IPS-NIHi7 (cell line): Measurements from ENCODE around the gene CNTNAP2.
"Not testable (repeated sequence)": the region's sequence is repeated elsewhere in the genome, so short reads cannot be mapped to it uniquely, and the experiment has no call there.

Source experiments
- DNase-seq: peaks from one replicate; pipeline ENCODE4 v3.0.0; 2012; ENCODE audit warnings: mixed read lengths; ENCODE audit errors: extremely low spot score

Gene CNTNAP2

DNA sequence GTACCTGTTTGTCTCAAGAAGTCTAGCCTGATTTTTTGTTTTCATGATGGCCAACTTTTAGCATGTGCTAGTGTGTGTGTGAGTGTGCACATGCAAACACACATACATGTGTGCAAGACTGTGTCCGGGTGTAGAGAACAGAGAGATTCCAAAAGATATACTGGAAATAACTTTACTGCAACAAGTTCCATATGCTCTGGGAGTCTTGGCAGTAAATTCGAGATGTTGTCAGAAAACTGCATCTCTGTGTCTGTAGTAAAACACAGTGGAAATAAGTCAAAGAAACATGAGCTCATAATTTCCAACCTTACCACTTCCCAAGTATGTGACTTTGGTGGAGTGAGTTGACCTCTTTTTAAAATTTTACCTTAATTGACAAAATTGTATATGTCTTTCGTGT is 1523.2 kb downstream of the CNTNAP2 start:
- DNase-seq: no peak

DNA sequence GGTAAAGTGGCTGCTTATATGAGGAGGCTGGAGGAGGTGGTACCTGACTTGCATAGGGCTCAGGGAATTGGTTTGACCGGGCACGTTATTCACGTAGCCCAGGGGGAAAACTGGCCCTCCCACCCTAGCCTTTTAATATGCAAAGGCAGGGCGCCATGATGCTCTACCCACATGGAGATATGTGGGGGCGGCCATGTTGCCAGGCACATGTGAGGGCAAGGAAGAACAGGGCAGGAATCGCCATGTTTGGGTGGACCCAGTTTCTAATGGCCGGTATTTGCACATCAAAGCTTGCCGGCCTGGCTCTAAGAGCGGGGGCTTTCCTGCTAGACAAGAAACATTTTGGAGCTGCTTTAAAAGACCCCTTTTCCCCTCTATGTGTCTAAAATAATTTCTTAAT is 1524.2 kb downstream of the CNTNAP2 start:
- no peak for DNase-seq

DNA sequence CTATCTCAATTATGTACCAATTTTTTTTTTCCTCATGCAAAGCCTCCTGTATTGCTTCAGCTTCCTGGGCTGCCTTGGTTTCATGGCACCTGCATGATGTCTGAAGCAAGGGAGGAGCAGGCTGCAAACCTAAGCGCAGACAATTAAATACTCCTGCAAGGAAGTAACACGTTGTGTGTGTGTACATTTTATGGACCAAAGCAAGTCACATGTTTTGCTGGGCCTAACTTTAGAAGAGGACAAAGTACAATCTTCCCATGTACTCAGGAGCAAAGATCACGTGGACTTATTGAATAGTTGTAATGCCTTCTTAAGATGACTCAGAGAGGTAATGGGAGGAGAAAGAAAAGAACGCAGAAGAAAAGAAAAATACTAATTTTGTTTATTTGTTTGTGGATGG is 1530.0 kb downstream of the CNTNAP2 start:
- DNase-seq: no peak

DNA sequence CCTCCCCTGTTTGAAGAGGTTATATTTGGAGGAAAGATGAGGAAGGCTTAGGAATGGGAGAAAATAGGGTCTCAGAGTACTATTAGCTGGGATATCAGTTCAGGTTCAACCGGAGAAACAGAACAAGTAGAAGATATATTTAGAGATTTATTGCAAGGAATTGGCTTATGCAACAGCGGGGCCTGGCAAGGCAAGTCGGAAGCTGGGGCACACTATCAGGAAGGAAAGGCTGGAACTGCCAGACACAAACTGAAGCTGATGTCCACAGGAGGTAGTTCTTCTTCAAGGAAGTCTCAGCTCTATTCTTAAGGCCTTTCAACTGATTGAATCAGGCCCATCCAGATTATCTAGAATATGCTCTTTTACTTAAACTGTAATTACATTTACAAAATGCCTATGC is 1534.4 kb downstream of the CNTNAP2 start:
- DNase-seq: no peak

DNA sequence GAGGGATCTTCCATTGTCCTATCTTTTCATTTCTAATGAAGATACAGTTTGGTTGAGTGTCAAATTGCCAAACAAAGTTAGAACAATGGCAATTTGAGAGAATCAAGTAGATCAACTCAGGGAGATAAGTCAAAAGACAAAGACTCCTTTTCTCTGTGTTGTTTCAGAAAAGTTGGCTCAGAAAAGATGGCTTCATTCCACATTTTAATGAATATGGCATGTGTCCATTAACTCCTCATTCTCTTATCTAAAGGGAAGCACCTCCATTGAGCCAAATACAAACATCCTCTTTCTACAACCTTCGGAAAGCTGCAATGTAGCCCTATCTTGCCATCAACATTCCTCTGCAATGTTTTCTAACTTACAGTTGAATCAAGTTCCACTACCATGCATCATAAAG is 1535.0 kb downstream of the CNTNAP2 start:
- DNase-seq: no peak

DNA sequence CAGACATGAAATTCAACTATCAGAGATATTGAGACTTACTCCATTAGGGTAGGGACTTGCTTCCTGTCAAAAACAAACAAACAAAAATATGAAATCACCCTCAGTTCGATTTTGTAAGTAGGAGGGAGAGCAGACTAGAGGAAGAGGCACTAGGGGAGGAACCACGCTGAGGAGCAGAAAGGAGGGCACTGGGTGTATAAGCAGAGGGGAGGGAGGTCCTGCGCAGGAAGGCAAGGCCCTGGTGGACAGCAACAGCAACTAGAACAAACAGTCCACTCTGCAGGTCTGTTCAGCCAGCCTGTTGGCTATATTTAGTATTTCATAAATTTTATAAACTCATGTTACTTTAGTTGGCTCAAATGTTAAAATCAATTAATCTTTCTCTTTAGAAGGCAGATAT is 1536.9 kb downstream of the CNTNAP2 start:
- DNase-seq: no peak

DNA sequence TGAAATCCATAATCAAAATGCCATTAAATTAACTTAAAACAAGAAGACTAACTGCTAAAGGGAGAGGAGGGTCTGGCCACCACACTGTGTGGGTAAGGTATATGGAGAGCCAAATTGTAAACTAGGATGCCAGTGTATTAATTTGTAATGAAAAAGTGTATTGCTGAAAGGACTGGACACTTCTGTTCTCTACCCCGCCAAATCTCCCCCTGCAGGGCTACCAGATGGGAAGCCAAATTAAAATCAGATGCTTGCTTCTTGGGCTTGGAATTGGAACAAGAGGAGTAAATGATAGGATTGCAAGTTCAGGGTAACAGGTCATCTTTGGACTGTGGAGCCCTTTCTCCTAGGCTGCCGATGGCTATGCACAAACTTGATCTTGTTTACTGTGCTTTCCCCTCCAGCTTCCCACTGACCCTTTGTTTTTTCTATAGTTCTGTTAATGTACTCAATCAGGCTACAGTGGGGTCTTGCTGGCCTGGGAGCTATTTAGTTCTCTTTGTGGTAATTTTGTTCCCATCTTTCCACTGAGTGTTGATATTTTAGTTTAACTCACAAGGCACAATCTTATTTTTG is 1541.9 kb downstream of the CNTNAP2 start:
- DNase-seq: no peak

DNA sequence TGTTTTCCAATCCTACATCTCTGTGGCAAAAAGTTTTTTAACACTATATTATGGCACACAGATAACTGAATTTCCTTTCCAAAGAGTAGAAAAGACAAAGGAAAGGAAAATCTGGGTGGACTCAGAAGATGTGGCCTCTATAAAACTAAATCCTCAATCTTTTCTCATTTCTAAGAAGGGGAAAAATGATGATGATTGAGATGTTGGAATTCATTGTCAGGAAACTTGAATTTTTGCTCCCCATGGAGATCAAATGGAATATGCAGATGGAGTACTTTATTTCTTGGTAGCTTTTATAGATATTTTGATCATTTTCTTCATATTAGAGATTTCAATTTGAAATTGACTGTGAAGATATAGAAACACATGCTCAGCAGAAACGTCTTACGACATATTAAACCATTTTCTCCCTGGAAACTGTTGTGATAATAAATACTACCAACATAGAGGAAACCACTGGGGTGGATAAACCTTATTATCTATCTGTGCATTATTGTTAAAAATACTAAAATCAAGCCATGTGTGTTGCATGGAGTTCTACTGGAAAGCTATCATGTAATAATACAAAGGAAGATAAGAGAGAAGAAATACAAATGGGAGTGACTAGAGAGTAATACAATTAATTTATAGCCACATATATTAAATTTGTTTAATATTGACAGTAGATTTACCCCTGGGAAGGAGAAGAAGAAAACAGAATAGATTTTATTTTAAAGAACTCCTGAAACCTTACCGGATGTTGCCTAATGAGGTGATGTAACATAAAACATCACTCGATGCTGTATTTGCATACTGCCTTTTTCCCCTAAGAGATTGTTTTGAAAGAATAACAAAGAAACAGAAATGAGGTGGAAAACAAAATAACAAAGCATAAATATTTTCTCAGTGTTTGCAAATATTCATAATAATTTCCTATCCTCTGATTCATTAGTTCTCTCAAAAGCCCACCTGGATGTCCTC is 1542.7 kb downstream of the CNTNAP2 start:
- DNase-seq: no peak

DNA sequence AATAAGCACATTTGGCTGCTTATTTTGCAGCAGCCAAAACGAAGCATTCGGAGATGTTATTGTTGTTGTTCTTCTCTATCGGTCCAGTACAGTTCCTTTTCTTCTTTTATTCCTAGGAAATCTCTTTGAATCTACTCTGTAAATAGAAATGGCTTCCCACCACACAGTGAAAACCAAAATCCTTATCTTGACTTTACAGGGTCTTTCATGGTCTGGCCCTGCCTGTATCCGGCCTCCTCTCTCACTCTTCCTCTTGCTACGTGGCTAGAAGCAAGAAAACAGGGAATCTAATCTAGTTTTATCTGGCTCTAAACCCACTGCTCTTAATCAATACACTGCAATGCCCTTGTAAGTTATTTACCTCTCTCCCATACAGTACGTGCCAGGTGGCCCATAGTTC is 1547.9 kb downstream of the CNTNAP2 start:
- no peak for DNase-seq

DNA sequence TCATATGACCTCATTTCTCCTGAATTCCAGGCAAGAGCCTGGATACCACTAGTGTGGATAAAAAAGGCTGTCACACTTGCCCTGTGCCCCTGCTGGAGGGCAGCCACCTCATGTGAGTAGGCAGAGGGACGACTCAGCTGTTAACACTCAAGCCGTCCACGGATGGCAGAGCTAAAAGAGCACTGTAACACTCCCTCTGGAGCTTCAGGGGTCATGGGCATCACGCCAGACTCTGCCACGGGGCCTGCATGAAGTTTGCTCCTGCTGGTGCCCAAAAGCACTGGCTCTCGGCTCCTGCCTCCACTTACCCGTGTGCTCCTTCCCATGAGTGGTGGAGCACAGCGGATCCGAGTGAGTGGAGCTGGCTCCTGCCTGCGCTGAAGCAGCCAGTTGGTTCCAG is 1554.2 kb downstream of the CNTNAP2 start:
- no peak for DNase-seq

DNA sequence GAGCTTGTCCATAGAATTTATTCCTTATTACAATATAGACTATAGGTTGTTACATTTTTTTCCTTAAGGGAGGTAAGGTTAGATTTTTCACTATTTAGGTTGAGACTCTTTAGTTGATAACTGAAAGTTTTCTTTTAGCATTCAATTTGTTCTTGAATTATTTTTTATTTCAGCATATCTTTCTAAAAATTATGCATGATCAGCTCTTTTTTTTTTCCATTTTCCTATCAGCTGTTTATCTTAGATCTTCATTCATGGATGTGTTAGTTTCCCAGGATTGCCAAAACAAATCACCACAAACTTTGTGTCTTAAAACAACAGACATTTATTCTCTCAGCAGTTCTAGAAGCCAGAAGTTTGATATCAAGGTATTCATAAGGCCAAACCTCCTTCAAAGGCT is 1558.1 kb downstream of the CNTNAP2 start:
- no peak for DNase-seq

DNA sequence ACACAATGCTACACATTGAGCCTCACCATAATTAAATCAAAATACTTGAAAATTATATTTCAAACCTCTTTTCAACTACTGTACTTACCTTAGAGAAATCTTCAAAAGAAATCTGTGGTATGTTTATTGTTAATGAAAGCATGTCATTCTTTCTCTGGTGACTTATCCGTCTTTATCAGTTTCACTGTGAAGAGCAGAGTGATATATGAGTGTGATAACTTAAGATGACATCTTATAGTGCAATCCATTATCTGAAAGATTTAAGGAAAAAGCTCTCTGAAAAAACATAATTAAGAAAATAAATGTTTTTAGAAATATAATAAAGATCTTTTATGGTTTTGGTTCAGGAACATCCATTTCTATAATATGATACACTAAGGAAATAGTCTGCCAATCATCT is 1562.3 kb downstream of the CNTNAP2 start:
- no peak for DNase-seq

DNA sequence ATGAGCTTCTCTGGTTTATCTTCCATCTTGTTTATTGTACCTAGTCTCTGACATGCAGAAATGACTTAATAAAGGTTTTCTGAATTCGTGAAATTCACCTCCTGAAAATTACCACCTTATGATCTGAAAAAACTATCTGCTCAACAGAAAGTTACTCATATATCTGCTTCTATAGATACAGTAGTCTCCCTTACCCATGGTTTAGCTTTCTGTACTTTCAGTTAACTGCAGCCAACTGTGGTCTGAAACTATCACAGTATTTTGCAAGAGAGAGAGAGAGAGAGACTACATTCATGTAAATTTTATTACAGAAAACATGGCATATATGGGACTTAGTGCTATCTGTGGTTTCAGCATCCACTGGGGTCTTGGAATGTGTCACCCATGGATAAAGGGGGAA is 1564.9 kb downstream of the CNTNAP2 start:
- no peak for DNase-seq

DNA sequence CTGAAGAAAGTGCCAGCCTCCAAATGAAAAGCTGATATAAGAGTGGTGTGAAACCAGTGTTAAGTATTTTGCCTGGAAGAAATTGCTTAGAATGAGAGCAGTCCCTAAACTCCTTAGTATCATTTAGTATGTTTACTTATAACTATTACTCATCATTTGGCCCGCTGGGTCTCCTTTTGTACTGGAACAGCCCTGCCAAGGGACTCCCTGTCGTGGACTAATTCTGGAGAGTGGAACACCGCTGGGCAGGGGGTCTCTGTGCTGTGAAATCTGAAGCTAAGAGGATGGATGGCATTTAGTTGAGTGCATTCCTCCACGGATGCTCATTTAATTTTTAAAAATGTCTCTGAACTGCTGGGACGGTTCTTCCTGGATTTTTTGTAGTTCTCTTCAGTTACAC is 1584.1 kb downstream of the CNTNAP2 start:
- DNase-seq: no peak

DNA sequence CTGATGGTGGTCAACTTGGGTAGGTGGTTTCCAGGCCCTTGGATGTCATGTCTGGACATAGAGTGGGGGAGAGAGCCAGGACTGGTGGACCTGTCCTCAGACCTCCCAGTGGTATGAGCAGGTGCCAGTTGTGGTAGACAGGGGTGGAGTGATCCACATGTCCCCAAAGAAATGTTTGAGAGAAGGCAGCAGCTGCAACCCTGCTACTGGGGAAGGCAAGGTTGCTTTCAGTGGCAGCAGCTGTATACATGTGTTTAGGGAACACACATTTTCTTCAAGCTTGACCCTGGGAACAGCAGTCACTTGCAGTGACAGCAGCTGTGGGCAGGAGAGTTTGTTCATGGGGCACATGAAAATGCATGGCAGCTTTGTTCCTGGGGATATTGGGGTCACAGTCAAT is 1591.3 kb downstream of the CNTNAP2 start:
- no peak for DNase-seq

DNA sequence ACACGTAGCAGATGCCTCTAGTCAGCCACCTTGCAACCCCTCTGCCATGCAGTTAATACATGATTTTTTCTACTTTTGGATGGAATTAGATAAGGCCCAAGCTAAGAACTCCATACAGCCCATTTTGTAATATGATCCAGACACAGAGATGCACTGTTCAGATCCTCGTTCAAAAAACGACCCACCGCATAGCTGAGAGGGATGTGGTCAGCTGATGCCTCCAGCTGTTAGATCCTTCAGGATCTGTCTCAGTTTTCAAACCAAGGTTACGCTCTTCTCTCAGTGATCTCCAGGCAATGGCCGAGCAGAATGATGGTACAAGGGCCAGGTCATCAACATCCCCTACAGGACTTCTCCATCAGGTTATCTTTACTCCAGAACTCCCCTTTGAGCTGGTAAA is 1592.3 kb downstream of the CNTNAP2 start:
- no peak for DNase-seq

DNA sequence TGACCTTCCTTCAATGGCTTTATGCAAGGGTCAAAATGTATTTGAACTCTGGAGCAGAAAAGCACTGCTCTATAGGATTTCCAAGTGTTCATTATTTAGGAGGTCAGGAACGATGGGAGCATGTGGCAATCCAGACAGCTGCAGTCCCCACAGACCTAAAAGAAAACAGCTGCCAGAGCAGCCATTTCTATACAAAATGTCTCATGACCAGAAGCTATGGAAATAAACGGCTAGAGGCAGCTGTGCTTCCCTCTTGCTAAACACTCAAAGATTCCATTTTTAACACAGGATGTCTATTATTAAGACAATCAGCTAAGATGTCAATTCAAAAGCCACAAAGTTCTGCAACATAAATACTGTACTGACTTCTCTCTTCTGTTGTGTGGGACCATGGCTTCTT is 1594.8 kb downstream of the CNTNAP2 start:
- DNase-seq: no peak

DNA sequence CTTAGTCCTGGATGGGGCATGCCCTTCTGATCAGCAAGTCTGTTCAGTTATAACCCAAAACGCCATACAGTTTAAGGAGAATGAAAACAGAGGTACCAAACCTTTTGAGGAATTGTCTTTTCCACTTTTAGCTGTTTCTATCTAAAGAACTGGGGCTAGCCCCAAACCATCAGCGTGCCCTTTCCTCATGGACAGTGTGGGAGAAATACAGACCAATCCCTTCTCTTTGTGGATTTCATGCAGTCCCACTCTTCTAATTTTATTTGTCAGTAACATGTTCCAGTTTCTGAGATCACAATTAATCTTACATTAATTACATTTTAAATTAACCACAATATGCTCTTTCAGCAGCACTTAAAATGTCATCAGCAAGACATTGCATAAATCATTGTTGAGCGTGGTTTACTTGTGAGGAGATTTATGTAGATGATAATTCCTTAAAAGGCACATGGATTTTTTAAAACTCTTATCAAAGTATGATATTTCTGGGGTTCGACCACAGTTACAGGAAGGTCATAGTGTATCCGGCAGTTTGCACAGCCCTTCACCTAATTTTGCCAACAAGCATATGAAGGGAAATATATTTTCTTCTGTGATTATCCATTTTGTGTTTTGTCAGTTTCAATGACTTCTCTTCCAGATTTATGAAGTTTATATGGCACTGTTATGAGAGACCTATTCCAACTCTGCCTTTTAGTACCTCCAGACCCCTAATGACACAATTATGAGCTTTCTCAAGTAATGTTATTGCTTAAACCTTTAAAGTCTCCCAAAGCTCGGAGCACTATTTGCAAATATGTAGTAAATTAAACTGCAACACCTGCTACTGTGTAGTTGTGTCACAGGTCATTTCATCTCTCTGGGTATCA is 1605.6 kb downstream of the CNTNAP2 start:
- no peak for DNase-seq

DNA sequence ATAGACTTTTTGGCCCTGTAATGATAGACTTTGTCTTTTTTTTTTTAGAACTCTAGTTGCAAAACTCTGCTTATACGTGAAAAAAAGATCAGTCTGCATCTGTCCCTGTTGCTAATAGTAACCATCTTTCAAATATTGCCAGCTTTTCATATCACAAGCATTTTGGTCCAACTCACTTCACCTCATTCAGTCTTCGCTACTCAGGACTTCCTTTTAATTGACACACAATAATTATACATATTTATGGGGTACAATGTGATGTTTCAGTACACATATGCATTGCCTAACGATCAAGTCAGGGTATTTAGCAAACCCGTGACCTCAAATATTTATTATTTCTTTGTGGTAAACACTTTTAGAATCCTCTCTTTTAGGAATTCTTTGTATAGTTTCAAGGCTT is 1606.9 kb downstream of the CNTNAP2 start:
- no peak for DNase-seq

DNA sequence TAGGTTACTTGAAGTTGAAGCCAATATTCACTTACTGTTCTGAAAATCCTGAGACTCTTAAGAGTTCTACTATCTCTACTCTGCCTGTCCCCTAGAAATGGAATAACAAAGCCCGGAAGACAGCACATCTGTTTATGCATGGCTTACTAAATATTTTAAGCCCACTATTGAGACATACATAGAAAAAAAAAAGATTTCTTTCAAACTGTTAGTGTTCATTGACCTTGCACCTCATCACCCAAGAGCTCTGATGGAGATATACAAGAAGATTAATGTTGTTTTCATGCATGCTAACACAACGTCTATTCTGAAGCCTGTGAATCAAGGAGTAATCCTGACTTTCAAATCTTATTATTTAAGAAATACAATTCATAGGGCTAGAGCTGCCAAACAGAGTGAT is 1614.7 kb downstream of the CNTNAP2 start:
- no peak for DNase-seq

DNA sequence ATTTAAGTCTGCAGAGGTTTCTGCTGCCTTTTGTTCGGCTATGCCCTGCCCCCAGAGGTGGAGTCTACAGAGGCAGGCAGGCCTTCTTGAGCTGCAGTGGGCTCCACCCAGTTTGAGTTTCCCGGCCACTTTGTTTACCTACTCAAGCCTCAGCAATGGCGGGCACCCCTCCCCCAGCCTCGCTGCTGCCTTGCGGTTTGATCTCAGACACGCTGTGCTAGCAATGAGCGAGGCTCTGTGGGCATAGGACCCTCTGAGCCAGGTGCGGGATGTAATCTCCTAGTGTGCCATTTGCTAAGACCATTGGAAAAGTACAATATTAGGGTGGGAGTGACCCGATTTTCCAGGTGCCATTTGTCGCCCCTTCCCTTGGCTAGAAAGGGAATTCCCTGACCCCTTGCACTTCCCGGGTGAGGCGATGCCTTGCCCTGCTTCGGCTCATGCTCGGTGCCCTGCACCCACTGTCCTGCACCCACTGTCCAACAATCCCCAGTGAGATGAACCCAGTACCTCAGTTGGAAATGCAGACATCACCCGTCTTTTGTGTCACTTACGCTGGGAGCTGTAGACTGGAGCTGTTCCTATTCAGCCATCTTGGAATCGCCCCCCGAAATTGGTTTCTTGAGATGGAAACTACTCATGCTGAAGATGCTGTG is 1621.1 kb downstream of the CNTNAP2 start:
- not testable (repeated sequence) for DNase-seq

DNA sequence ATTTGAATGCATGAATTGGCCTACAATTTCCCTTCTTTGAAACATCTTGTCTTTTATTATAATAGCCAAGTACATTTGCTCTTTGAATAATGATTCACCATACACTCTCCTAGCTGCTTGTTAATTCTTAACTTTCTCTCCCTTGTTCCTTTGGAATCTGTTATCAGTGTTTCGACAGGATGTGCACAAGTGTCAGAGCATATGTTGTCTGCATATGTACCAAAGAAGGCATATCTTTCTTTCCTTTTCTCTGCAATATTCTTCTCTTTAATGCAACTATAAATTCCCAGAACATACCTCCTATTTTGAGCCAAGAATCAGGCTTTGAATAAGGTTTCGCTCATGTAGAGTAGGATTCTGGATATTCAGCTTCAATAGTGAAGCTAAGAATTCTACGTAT is 1625.7 kb downstream of the CNTNAP2 start:
- DNase-seq: no peak
